NCI-H526 (cell line): ENCODE measurements around the gene DENR.

Source experiments
- DNase-seq, 2 experiments: peaks; one replicate each; lab custom pipeline; 2025; lab: John Stamatoyannopoulos, UW

Gene DENR

DNA sequence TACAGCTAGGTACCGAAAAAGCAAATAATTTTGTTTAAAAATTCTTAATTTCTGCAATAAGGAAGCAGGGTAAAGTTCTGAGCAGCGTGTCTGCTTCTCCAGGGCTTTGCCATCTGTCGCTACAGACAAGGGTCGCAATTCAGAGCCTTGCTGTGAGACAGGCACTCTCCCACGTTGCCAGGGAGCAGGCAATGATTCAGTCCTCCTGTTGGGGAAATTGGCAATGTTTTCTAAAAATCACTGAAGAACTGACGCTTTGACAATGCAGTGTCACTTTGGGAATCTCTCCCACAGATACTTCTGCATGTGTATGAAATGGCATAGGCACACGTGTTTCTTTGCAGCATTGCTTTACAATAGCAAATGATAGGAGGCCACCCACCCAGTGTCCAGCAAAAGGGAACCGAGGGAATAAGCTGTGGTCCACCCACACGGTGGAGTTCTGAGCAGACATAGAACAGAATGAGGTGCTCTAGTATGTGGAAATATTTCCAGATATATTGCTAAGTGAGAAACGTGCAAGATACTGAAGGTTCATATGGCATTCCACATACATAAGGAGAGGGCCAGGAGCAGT, 66.7 kb downstream of the DENR start:
- no peak for DNase-seq

DNA sequence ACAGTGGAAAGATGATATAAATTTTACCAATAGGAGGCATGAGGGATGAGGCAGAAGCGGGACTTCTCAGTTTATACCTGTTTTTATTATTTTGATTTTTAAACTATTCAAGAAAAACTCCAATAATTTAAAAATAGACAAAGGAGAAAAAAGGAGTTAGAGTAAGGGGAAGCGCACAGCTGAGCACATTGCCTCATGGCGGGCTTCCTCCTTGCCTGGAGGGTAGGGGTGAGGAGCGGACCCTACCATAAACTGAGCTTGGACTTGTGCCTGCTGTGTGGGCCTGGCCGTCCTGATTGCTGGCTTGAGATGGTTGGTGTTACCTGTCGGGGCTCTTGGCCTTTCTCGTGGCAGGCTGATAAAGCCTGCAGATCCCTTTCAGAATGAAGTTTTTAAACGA, 67.5 kb downstream of the DENR start:
- no peak for DNase-seq
